HCT116 (cell line): ENCODE data around the gene RBL1. TPM values are rescaled to one million over a fixed set of nuclear protein-coding genes. Genes with fewer than 3 reads are reported as not detected.
A peak's percentile ranks its signal among the peaks of the same experiment; 100 is the strongest.

Experiments used
- ATAC-seq: fragments of 200-7000 bp; cut with Tn5 transposase; 2 replicates; pipeline ENCODE4 v1.9.1; 2020; ENCODE audit warnings: mild to moderate bottlenecking, moderate library complexity
- BruUV-seq: library from RNA; stranded (reverse); fragments of 400-500 nt; replicated peaks from 2 replicates; lab custom pipeline; 2021; lab: Mats Ljungman, UMichigan
- CTCF ChIA-PET: fragments of 300-600 bp; sonication (Branson Sonifier 250); formaldehyde crosslinking; loops from one replicate; lab custom pipeline; 2021; ENCODE audit warnings: antibody characterized with exemption; lab: Charles Lee
- POLR2A ChIA-PET: fragments of 300-600, 350-600 bp; sonication (Branson Sonifier 250); formaldehyde crosslinking; loops from one replicate; lab custom pipeline; 2021; ENCODE audit warnings: antibody characterized with exemption; lab: Charles Lee
- RAD21 ChIA-PET, 2 experiments: fragments of 300-600 bp; sonication (Branson Sonifier 250); formaldehyde crosslinking; loops; one replicate each; lab custom pipeline; 2023; ENCODE audit warnings: low total read pairs in 2 of 2; ENCODE audit not compliant: uncharacterized antibody in 2 of 2, unreplicated experiment in 2 of 2, low non-redundant PET in 1 of 2; lab: Charles Lee
- DNase-seq: peaks from one replicate; pipeline ENCODE4 v3.0.0-alpha.2; 2010; ENCODE audit warnings: low read depth, low spot score
- H2AFZ ChIP-seq: fragments of 200-600 bp; shearing (Covaris generic), sonication (generic); 2 replicates; pipeline ENCODE4 v1.6.1; 2017; ENCODE audit warnings: low read depth, mixed run types, mixed read lengths, antibody characterized with exemption, low read length; ENCODE audit not compliant: poor library complexity, severe bottlenecking
- H3K27ac ChIP-seq: 2 replicates; pipeline ENCODE4 v1.5.1; 2012; ENCODE audit warnings: low read depth, low read length
- H3K27me3 ChIP-seq: fragments of 200-600 bp; sonication (generic); 2 replicates; pipeline ENCODE4 v1.6.1; 2016; ENCODE audit warnings: mixed run types, low read length, mixed read lengths; ENCODE audit not compliant: insufficient read depth
- H3K36me3 ChIP-seq, 2 experiments: fragments of 200-500 bp in 1 of 2; fragments of 200-600 bp in 1 of 2; sonication (Bioruptor generic) in 1 of 2; sonication (generic) in 1 of 2; 2 replicates each; pipeline versions ENCODE4 v1.5.1 to v1.6.1; 2014 to 2016; ENCODE audit warnings: low read length in 2 of 2, inconsistent platforms in 1 of 2, mixed read lengths in 1 of 2, mixed run types in 1 of 2; ENCODE audit not compliant: insufficient read depth in 2 of 2, control insufficient read depth in 1 of 2
- H3K4me1 ChIP-seq, 2 experiments: fragments of 200-600 bp in 1 of 2; sonication (generic) in 1 of 2; 2 replicates each; pipeline versions ENCODE4 v1.5.1 to v1.6.1; 2012 to 2017; ENCODE audit warnings: low read length in 2 of 2, inconsistent platforms in 1 of 2, mild to moderate bottlenecking in 1 of 2, mixed read lengths in 1 of 2, mixed run types in 1 of 2, moderate library complexity in 1 of 2; ENCODE audit not compliant: insufficient read depth in 2 of 2, control insufficient read depth in 1 of 2
- H3K4me2 ChIP-seq: fragments of 200-600 bp; sonication (generic); 2 replicates; pipeline ENCODE4 v1.6.1; 2017; ENCODE audit warnings: mixed run types, low read length, mixed read lengths
- H3K4me3 ChIP-seq, 2 experiments: fragments of 200-600 bp in 1 of 2; sonication (generic) in 1 of 2; replicated peaks in 1 of 2; 2 replicates each; pipeline ENCODE4 v1.5.1; 2011 to 2016; ENCODE audit warnings: low read length in 2 of 2, control low read depth in 1 of 2, low read depth in 1 of 2, mild to moderate bottlenecking in 1 of 2, mixed read lengths in 1 of 2, mixed run types in 1 of 2
- H3K79me2 ChIP-seq: fragments of 200-600 bp; sonication (generic); 2 replicates; pipeline ENCODE4 v1.6.1; 2017; ENCODE audit warnings: mild to moderate bottlenecking, mixed run types, low read length, moderate library complexity, mixed read lengths; ENCODE audit not compliant: insufficient read depth
- H3K9ac ChIP-seq: fragments of 200-600 bp; sonication (generic); 2 replicates; pipeline ENCODE4 v1.6.1; 2016; ENCODE audit warnings: low read length, mixed read lengths
- H3K9me2 ChIP-seq: fragments of 200-600 bp; sonication (generic), shearing (Covaris generic); 2 replicates; pipeline ENCODE4 v1.6.1; 2017; ENCODE audit warnings: mixed run types, mild to moderate bottlenecking, moderate library complexity; ENCODE audit not compliant: insufficient read depth
- H3K9me3 ChIP-seq, 2 experiments: fragments of 200-500 bp in 1 of 2; fragments of 200-600 bp in 1 of 2; sonication (Bioruptor generic) in 1 of 2; sonication (generic) in 1 of 2; 2 replicates each; pipeline ENCODE4 v1.6.1; 2014 to 2017; ENCODE audit warnings: low read length in 2 of 2, mixed read lengths in 2 of 2, inconsistent platforms in 1 of 2, low read depth in 1 of 2, mild to moderate bottlenecking in 1 of 2, mixed run types in 1 of 2, moderate library complexity in 1 of 2; ENCODE audit not compliant: control insufficient read depth in 1 of 2, insufficient read depth in 1 of 2
- H4K20me1 ChIP-seq: fragments of 200-600 bp; sonication (generic), shearing (Covaris generic); 2 replicates; pipeline ENCODE4 v1.6.1; 2017; ENCODE audit warnings: mixed run types, mild to moderate bottlenecking, moderate library complexity; ENCODE audit not compliant: insufficient read depth
- CBX3 ChIP-seq: IDR thresholded peaks from 2 replicates; pipeline ENCODE4 v1.6.1; 2012; ENCODE audit warnings: low read depth
- CTCF ChIP-seq, 3 experiments: fragments of 200-600 bp in 1 of 3; sonication (generic) in 1 of 3; IDR thresholded peaks in 2 of 3; conservative IDR thresholded peaks in 1 of 3; 2 replicates each; pipeline ENCODE4 v1.5.1; 2012 to 2017; ENCODE audit warnings: low read depth in 2 of 3, low read length in 2 of 3, antibody characterized with exemption in 1 of 3, borderline replicate concordance in 1 of 3, control low read depth in 1 of 3, mild to moderate bottlenecking in 1 of 3, mixed read lengths in 1 of 3, mixed run types in 1 of 3, moderate library complexity in 1 of 3; ENCODE audit not compliant: insufficient read depth in 1 of 3
- EZH2 ChIP-seq: fragments of 200-600 bp; sonication (generic); IDR thresholded peaks from 2 replicates; pipeline ENCODE4 v1.6.1; 2017; ENCODE audit warnings: antibody characterized with exemption, mixed run types
- EZH2phosphoT487 ChIP-seq: fragments of 200-600 bp; IDR thresholded peaks from 2 replicates; pipeline ENCODE4 v1.6.1; 2018; ENCODE audit warnings: antibody characterized with exemption, borderline replicate concordance
- SIN3A ChIP-seq: IDR thresholded peaks from 2 replicates; pipeline ENCODE4 v1.6.1; 2012; ENCODE audit warnings: low read depth
- TCF7L2 ChIP-seq: IDR thresholded peaks from 2 replicates; pipeline ENCODE4 v1.7.0; 2011; ENCODE audit warnings: borderline replicate concordance, inconsistent platforms; ENCODE audit not compliant: insufficient read depth, insufficient read length; ENCODE audit errors: extremely low read depth
- ZFX ChIP-seq: fragments of 450-650 bp; IDR thresholded peaks from 2 replicates; pipeline ENCODE4 v1.6.1; 2017
- intact Hi-C: fragments of 100-400 bp; cut with micrococcal nuclease; formaldehyde crosslinking; loops from 2 replicates; pipeline ENCODE4 v1.10.0; 2022
- total RNA-seq: library from RNA; stranded (reverse); gene quantifications from one replicate; pipeline ENCODE4 v1.2.1, GENCODE V29; 2021; ENCODE audit not compliant: unreplicated experiment

Gene RBL1
- total RNA-seq, 1 experiment from 2014 or later, result 16.9 TPM

DNA sequence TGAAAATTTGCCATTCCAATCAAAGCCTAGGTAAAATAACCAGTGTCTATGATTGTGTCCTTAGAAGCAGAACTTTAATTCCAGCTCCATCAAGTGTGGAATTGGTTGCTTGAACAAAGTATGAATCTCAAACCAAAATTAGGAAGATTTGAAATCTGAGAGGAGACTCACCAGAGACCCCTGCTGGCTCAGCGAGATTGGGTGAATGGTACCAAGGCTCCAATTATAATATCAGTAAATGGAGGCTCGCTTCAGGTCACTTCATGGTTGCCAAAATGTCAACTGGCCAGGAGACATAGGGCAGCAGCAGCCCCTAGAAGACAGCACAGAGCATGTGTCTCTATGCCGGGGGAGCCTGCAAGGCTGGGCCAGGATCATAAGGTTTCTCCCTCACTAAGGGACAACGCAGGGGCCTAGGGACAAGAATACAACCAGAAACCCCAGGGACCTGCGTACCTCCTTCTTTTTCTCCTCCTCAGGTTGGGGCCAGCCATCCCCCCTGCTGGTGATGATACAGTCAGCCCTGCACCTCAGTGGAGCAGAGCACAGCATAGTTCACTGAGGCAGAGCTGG is 14.0 kb downstream of the RBL1 start:
- POLR2A ChIA-PET, result no interaction called here
- intact Hi-C loops, result no loop called here
- H3K27ac ChIP-seq, result no peak overlapping the region
- no TSS peak for BruUV-seq
- CTCF ChIA-PET, result interaction anchor here (0.6 kb wide), 1 partner anchor 128 kb away, joined by 3 read pairs; no protein-coding TSS in a partner anchor
- H3K27me3 ChIP-seq, result no peaks in the 10 kb centered on the region
- no peaks in the 10 kb centered on the region for H3K9me2 ChIP-seq
- peaks cover 10 to 23% of the 10 kb centered on the region in 2 experiments; a peak in 2 of 4 replicates for H3K36me3 ChIP-seq
- RAD21 ChIA-PET, result no interaction called here
- TF ChIP-seq CTCF (IDR thresholded peaks at IDR 0.05 in 2 of 3, conservative IDR thresholded peaks at IDR 0.05 in 1 of 3; ENCODE audit: borderline replicate concordance in 1 of 3, insufficient read depth in 1 of 3, low read depth in 2 of 3, low read length in 2 of 3) (peak in 2 of 3 experiments; percentile 39 to 48; a peak in 5 of 6 replicates), EZH2phosphoT487 (no peak)
- H3K4me1 ChIP-seq, result no peaks in the 10 kb centered on the region
- no peak overlapping the region for H3K4me2 ChIP-seq
- H3K9ac ChIP-seq, result no peak overlapping the region
- ATAC-seq (peak; percentile 47), DNase-seq (no peak)
- H3K4me3 ChIP-seq, result no peak overlapping the region
- no peaks in the 10 kb centered on the region for H4K20me1 ChIP-seq
- peaks cover 70% of the 10 kb centered on the region for H3K79me2 ChIP-seq
- H3K9me3 ChIP-seq, result no peaks in the 10 kb centered on the region
- no peak overlapping the region for H2AFZ ChIP-seq

DNA sequence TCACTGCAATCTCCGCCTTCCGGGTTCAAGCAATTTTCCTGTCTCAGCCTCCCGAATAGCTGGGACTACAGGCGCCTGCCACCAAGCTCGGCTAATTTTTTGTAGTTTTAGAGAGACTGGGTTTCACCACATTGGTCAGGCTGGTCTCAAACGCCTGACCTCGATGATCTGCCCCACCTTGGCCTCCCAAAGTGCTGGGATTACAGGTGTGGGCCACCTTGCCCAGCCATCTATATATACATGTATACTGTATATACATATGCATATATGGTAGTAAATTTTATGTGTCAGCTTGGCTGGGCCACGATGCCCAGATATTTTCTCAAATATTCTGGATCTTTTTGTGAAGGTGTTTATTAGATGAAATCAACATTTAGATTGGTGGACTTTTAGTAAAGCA is 18.8 kb downstream of the RBL1 start:
- DNase-seq, result no peak
- Histone ChIP-seq H3K4me2 (no peak overlapping the region), H3K4me3 (no peak overlapping the region), H3K27ac (no peak overlapping the region), H3K36me3 (0 out of 4 replicates have a peak, but pooled peaks cover 0 to 21% of the 10 kb centered on the region in 2 experiments), H3K9ac (no peak overlapping the region), H2AFZ (no peak overlapping the region), H3K27me3 (no peaks in the 10 kb centered on the region), H3K4me1 (no peaks in the 10 kb centered on the region), H4K20me1 (no peaks in the 10 kb centered on the region), H3K9me3 (peaks cover 0 to 3% of the 10 kb centered on the region in 2 experiments; a peak in 1 of 4 replicates), H3K9me2 (no peaks in the 10 kb centered on the region), H3K79me2 (peaks cover 88% of the 10 kb centered on the region)
- intact Hi-C loops, result no loop called here
- RAD21 ChIA-PET, result no interaction called here
- POLR2A ChIA-PET, result no interaction called here
- BruUV-seq, result no TSS peak
- CTCF ChIA-PET, result no interaction called here
- ATAC-seq, result no peak
- TF ChIP-seq CBX3, result no peak
- TF ChIP-seq TCF7L2, result no peak
- no peak for TF ChIP-seq ZFX
- TF ChIP-seq EZH2, result no peak
- no peak for TF ChIP-seq SIN3A
